ENCODE data around the gene EFHC1. TPM values are rescaled to one million over a fixed set of nuclear protein-coding genes. Genes with fewer than 3 reads are reported as not detected.
A peak's percentile ranks its signal among the peaks of the same experiment; 100 is the strongest.

EFHC1 gene
- polyA plus RNA-seq, 1 donor (not counting 4 experiments of a cell fraction or from before 2014, with no cell fraction given), result 20.5 TPM

DNA sequence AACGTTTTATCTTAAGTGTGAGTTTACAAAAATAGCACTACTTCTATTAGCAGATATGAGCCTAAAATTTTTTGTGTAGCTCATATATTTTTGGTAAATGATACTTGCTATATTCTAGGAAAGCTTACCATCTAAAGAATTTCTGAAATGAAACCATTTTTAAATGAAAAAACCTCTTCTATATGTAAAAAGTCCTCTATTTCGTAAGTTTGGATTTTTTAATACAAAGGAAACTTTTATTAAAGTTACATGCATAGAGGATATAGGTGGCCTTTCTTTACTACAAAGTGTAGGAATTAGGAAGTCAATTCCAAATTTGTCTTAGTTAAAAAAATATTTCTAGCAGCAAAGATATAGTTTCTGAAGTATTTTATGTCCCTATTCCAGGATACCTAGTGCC lies 18.8 kb downstream of the EFHC1 start:
- no peaks in the 10 kb centered on the region for H4K20me1 ChIP-seq (ENCODE audit: control insufficient read depth, extremely low read depth, insufficient read depth, low read length)
- FAIRE-seq (no peak), DNase-seq (ENCODE audit: low read depth, low spot score) (no peak)
- no peaks in the 10 kb centered on the region for H3K27me3 ChIP-seq (ENCODE audit: control insufficient read depth, extremely low read depth, insufficient read depth, low read length)
- TF ChIP-seq EZH2 (IDR thresholded peaks at IDR 0.05; ENCODE audit: low read length), result no peak
- TF ChIP-seq, protein P1, sequence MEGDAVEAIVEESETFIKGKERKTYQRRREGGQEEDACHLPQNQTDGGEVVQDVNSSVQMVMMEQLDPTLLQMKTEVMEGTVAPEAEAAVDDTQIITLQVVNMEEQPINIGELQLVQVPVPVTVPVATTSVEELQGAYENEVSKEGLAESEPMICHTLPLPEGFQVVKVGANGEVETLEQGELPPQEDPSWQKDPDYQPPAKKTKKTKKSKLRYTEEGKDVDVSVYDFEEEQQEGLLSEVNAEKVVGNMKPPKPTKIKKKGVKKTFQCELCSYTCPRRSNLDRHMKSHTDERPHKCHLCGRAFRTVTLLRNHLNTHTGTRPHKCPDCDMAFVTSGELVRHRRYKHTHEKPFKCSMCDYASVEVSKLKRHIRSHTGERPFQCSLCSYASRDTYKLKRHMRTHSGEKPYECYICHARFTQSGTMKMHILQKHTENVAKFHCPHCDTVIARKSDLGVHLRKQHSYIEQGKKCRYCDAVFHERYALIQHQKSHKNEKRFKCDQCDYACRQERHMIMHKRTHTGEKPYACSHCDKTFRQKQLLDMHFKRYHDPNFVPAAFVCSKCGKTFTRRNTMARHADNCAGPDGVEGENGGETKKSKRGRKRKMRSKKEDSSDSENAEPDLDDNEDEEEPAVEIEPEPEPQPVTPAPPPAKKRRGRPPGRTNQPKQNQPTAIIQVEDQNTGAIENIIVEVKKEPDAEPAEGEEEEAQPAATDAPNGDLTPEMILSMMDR (optimal IDR thresholded peaks at IDR 0.05 in 1 of 3, IDR thresholded peaks at IDR 0.05 in 1 of 3, conservative IDR thresholded peaks at IDR 0.05 in 1 of 3; ENCODE audit: extremely low read depth in 1 of 3, insufficient read depth in 2 of 3, low read length in 3 of 3), result no peak
- no peak overlapping the region for H3K4me3 ChIP-seq (ENCODE audit: control insufficient read depth in 2 of 3, extremely low read depth in 1 of 3, insufficient read depth in 2 of 3, low read depth in 1 of 3, low read length in 3 of 3)
- H3K9ac ChIP-seq (ENCODE audit: control insufficient read depth, extremely low read depth, insufficient read depth, low read length), result no peak overlapping the region
- no peaks in the 10 kb centered on the region for H3K79me2 ChIP-seq (ENCODE audit: control insufficient read depth, insufficient read depth, low read length)
- dilution Hi-C loops (cut with MboI; ENCODE audit: extremely low pct_ligation_motif_present, low sequenced_read_pairs), result no loop called here
- no peak overlapping the region for H3K4me2 ChIP-seq (ENCODE audit: control insufficient read depth, extremely low read depth, insufficient read depth, low read depth, low read length)
- no peaks in the 10 kb centered on the region for H3K9me1 ChIP-seq (ENCODE audit: control insufficient read depth, extremely low read depth, insufficient read depth, low read length)
- H3K9me3 ChIP-seq (ENCODE audit: control insufficient read depth, low read depth, low read length), result no peaks in the 10 kb centered on the region
- no peaks in the 10 kb centered on the region for H3K36me3 ChIP-seq (ENCODE audit: control insufficient read depth in 2 of 2, extremely low read depth in 1 of 2, insufficient read depth in 2 of 2, low read length in 2 of 2)
- H3K27ac ChIP-seq (ENCODE audit: control insufficient read depth, insufficient read depth, low read length), result no peak overlapping the region
- no peaks in the 10 kb centered on the region for H3K4me1 ChIP-seq (ENCODE audit: control insufficient read depth, extremely low read depth, insufficient read depth, low read length)
- H2AFZ ChIP-seq (ENCODE audit: control insufficient read depth, low read length), result no peak overlapping the region

DNA sequence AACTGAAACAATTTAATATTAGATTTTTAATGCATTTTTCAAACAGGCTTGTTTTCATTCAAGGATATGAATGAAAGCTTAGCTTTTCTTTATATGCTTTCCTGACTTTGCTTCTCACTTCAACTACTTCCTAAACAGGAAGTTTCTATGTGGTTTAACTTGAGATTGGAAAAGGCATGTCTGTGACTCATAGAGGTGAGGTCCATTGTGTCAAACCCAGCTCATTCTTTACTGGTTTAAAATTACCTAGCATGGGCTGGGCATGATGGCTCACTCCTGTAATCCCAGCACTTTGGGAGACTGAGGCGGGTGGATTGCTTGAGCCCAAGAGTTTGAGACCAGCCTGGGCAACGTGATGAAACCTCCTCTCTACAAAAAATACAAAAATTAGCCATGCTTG lies 34.4 kb downstream of the EFHC1 start:
- no peak overlapping the region for H2AFZ ChIP-seq (ENCODE audit: control insufficient read depth, low read length)

More for the DNA sequence above, 34.4 kb downstream of the EFHC1 start:
- no peaks in the 10 kb centered on the region for H4K20me1 ChIP-seq (ENCODE audit: control insufficient read depth, extremely low read depth, insufficient read depth, low read length)
- no peaks in the 10 kb centered on the region for H3K9me3 ChIP-seq (ENCODE audit: control insufficient read depth, low read depth, low read length)
- dilution Hi-C loops (cut with MboI; ENCODE audit: extremely low pct_ligation_motif_present, low sequenced_read_pairs), result no loop called here
- peak overlapping the region; percentile 70 for H3K27ac ChIP-seq (ENCODE audit: control insufficient read depth, insufficient read depth, low read length)
- no peak overlapping the region for H3K4me3 ChIP-seq (ENCODE audit: control insufficient read depth in 2 of 3, extremely low read depth in 1 of 3, insufficient read depth in 2 of 3, low read depth in 1 of 3, low read length in 3 of 3)
- no peak for TF ChIP-seq EZH2 (IDR thresholded peaks at IDR 0.05; ENCODE audit: low read length)
- TF ChIP-seq, protein P1 (optimal IDR thresholded peaks at IDR 0.05 in 1 of 3, IDR thresholded peaks at IDR 0.05 in 1 of 3, conservative IDR thresholded peaks at IDR 0.05 in 1 of 3; ENCODE audit: extremely low read depth in 1 of 3, insufficient read depth in 2 of 3, low read length in 3 of 3), result no peak
- no peaks in the 10 kb centered on the region for H3K79me2 ChIP-seq (ENCODE audit: control insufficient read depth, insufficient read depth, low read length)
- H3K9ac ChIP-seq (ENCODE audit: control insufficient read depth, extremely low read depth, insufficient read depth, low read length), result no peak overlapping the region
- peak; percentile 23 for DNase-seq (ENCODE audit: low read depth, low spot score)
- peaks cover 13% of the 10 kb centered on the region for H3K4me1 ChIP-seq (ENCODE audit: control insufficient read depth, extremely low read depth, insufficient read depth, low read length)
- H3K36me3 ChIP-seq (ENCODE audit: control insufficient read depth in 2 of 2, extremely low read depth in 1 of 2, insufficient read depth in 2 of 2, low read length in 2 of 2), result no peaks in the 10 kb centered on the region
- H3K27me3 ChIP-seq (ENCODE audit: control insufficient read depth, extremely low read depth, insufficient read depth, low read length), result no peaks in the 10 kb centered on the region
- peak overlapping the region; percentile 61 for H3K4me2 ChIP-seq (ENCODE audit: control insufficient read depth, extremely low read depth, insufficient read depth, low read depth, low read length)
- H3K9me1 ChIP-seq (ENCODE audit: control insufficient read depth, extremely low read depth, insufficient read depth, low read length), result no peaks in the 10 kb centered on the region
- peak; percentile 52 for FAIRE-seq

Data from keratinocyte (primary cell).